Measurements from ENCODE around the gene FGD2.
A peak's percentile ranks its signal among the peaks of the same experiment; 100 is the strongest.

FGD2 gene

DNA sequence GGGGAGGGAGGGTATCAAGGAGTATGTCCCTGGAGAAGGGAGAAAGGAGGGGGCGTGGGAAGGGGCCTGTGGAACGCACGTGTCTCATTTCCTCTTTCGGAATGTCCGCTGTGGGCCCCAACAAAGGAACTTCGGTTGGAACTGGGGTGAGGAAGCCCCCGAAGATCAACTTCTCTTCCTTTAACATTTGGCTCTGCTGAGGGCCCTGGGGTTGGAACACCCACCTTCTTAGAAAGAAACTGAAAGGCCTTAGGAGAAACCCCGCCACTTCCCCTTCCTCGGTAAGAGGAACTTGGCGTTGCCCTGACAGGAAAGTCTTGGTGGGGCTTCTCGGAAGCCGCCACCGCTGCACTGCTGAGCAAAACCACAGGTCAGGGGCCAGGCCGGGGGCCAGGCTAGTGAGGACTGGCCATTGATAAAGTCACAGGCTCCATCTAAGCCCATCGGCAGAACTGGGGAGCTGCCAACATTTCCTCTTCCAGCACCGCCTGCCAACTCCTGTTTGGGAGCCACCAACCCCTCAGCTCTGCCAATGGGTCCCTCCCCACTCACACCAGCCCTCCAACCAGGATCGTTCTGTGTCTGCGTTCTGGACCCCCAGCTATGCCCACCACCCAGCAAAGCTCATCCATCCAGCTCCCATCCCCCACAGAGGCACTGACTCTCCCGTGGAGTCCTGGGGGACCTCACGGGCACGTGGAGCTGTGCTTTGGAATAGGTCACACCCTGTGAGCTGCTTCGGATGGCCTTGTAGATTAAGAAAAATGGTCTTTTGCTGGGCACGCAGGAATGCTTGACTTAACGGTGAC, 44.8 kb downstream of the FGD2 start:
- no peak overlapping the region; the same call in 1 of the 2 replicates for H3K27ac ChIP-seq
- ChIA-PET POLR2A (ENCODE audit: low non-redundant PET) (no interaction called here), CTCF (interaction anchor here (0.8 to 5.5 kb wide), 12 partner anchors 8 to 164 kb away, joined by 3 to 64 read pairs (median 4); partner anchors contain the start of genes MTCH1 and PIM1)
- TF ChIP-seq, protein P1, sequence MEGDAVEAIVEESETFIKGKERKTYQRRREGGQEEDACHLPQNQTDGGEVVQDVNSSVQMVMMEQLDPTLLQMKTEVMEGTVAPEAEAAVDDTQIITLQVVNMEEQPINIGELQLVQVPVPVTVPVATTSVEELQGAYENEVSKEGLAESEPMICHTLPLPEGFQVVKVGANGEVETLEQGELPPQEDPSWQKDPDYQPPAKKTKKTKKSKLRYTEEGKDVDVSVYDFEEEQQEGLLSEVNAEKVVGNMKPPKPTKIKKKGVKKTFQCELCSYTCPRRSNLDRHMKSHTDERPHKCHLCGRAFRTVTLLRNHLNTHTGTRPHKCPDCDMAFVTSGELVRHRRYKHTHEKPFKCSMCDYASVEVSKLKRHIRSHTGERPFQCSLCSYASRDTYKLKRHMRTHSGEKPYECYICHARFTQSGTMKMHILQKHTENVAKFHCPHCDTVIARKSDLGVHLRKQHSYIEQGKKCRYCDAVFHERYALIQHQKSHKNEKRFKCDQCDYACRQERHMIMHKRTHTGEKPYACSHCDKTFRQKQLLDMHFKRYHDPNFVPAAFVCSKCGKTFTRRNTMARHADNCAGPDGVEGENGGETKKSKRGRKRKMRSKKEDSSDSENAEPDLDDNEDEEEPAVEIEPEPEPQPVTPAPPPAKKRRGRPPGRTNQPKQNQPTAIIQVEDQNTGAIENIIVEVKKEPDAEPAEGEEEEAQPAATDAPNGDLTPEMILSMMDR (conservative IDR thresholded peaks at IDR 0.05; ENCODE audit: low read depth), result no peak
- DNase-seq (ENCODE audit: low spot score), result no peak

DNA sequence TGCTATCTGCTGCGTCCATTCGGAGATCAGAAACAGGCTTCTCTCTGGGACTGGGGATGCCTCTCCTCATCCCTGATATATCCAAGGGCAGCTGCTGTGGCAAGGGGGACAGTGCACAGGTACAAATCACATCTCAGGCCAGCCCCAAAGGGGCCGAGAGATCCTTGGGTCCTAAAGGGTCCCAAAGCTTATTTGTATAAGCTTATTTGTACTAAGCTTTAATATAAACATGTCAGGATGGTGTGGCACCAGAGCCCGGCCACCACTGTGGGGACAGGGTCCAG, 45.3 kb downstream of the FGD2 start:
- no peak overlapping the region for H3K27ac ChIP-seq
- no peak for DNase-seq (ENCODE audit: low spot score)
- TF ChIP-seq, protein P1 (conservative IDR thresholded peaks at IDR 0.05; ENCODE audit: low read depth), result no peak
- POLR2A ChIA-PET (ENCODE audit: low non-redundant PET), result no interaction called here
- CTCF ChIA-PET, result interaction anchor here (0.8 to 5.5 kb wide), 14 partner anchors 8 to 164 kb away, joined by 3 to 64 read pairs (median 6); partner anchors contain the start of genes MTCH1 and PIM1

DNA sequence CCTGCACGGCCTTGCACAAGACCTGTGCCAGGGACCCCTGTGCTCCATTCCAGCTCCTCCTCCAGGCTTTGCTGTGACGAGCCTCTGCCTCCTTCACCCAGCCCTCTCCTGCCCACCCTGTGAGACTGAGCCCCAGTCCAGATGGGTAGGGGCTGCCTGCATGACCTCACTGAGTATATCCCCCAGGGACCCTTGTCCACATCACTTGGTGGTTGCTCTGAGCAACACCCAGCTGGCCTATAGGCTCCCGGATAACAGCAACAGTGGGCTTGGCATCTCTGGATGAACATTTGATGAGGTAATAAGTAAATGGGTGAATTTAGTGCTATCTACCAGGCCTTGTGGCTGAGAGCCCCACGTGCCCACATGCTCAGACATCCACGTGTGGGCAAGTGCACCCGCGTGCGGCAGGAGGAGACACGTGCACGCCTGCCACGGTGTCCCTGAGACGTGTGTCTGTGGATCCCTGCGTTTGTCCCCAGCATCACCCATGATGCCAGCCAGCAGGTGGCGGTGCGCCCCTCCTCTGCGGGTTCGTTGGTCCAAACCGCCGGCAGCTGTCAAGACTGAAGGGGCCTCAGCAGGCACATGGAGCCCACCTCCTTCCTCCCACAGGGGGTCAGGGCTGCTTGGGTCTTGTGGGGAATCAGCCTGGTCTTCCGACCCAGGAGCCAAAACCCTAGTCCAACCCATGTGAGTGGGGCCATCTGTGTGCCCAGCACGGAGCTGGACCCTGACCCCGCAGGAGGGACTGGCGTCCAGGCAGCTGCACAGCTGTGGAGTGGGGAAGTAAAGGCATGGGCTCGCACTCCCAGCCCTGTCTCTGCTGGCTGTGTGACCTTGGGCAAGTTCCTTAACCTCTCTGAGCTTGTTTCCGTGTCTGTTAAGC, 45.9 kb downstream of the FGD2 start:
- CTCF ChIA-PET, result interaction anchor here (0.6 to 5.5 kb wide), 28 partner anchors 9 to 385 kb away, joined by 3 to 64 read pairs (median 4); partner anchors contain the start of genes C6orf89, MTCH1 and PIM1
- H3K27ac ChIP-seq, result no peak overlapping the region
- TF ChIP-seq, protein P1 (conservative IDR thresholded peaks at IDR 0.05; ENCODE audit: low read depth), result peak; percentile 87
- peak; percentile 70 for DNase-seq (ENCODE audit: low spot score)
- POLR2A ChIA-PET (ENCODE audit: low non-redundant PET), result no interaction called here

DNA sequence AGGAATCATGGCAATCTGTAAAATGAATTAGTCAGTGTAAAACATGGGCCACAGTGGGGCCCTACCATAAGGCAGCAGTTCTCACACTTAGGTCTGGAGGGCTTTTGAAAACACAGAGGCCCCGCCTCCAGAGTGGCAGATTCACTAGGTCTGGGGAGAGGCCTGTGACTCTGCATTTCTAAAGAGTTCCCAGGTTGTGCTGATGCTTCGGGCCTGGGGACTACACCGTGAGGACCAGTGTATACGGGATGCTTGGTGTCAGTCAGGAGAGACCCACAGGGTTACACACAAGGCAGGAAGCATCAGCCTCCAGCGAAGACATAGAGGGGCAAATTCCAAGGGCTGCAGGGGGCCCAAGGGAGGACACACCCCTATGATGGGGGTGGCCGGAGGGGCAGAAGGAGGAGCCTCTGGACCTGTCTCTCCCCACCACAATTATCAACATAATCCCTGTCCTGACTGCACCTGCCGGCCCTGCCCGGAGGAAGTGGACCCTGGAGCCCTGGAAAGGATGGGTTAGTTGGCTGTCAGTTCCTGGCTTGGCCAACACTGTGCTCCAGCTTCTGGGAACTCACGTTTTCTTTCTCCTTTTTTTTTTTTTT, 46.7 kb downstream of the FGD2 start:
- ChIA-PET POLR2A (ENCODE audit: low non-redundant PET) (interaction anchor here (0.6 kb wide), 1 partner anchor 152 kb away, joined by 7 read pairs; no protein-coding TSS in a partner anchor), CTCF (interaction anchor here (0.6 to 5.5 kb wide), 21 partner anchors 15 to 666 kb away, joined by 3 to 64 read pairs (median 4); partner anchors contain the start of genes C6orf89 and PIM1)
- DNase-seq (ENCODE audit: low spot score), result no peak
- H3K27ac ChIP-seq, result no peak overlapping the region
- TF ChIP-seq, protein P1 (conservative IDR thresholded peaks at IDR 0.05; ENCODE audit: low read depth), result no peak

DNA sequence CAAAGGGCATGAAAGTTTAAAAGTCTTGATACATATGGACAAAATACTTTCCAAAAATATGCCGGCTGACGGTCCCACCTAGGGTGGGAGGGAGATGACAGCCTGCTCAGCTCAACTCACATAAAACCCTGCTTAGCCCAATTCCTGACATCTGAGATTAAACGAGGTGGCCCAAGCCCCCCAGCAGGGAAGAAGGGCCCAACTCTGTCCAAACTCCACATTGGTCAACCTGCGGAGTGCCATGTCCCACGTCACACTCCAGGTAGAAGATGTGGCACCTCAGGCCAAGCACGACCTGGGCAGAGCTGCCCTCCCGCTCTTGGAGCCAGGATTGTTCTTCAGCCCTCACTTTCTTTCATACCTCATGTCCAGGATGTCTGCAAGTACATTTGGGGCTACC, 48.2 kb downstream of the FGD2 start:
- POLR2A ChIA-PET (ENCODE audit: low non-redundant PET), result no interaction called here
- peak overlapping the region; percentile 21; the same call in 1 of the 2 replicates for H3K27ac ChIP-seq
- no peak for DNase-seq (ENCODE audit: low spot score)
- CTCF ChIA-PET, result interaction anchor here (1.3 kb wide), 1 partner anchor 119 kb away, joined by 5 read pairs; no protein-coding TSS in a partner anchor
- TF ChIP-seq, protein P1 (conservative IDR thresholded peaks at IDR 0.05; ENCODE audit: low read depth), result no peak

DNA sequence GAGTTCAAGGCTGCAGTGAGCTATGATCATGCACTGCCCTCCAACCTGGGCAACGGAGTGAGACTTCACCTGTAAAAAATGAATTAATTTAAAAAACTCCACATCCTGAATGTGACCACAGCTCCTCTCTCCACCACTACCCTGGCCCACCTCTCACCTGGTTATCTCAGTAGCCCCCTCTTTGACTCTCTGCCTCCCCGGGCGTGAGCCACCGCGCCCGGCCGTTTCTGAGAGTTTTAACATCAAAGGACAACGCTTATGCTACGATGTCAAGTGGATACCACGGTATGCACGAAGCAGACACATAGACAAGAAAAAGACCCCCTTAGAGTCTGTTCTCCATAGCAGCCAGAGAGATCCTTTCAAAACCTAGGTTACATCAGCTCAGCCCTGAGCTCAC, 48.7 kb downstream of the FGD2 start:
- peak overlapping the region; percentile 80; the same call in 1 of the 2 replicates for H3K27ac ChIP-seq
- DNase-seq (ENCODE audit: low spot score), result no peak
- TF ChIP-seq, protein P1 (conservative IDR thresholded peaks at IDR 0.05; ENCODE audit: low read depth), result no peak
- CTCF ChIA-PET, result interaction anchor here (1.3 kb wide), 1 partner anchor 118 kb away, joined by 5 read pairs; no protein-coding TSS in a partner anchor
- POLR2A ChIA-PET (ENCODE audit: low non-redundant PET), result no interaction called here
